ENCODE results near the gene COX8C. TPM values are rescaled to one million over a fixed set of nuclear protein-coding genes. Genes with fewer than 3 reads are reported as not detected.
"Not testable (repeated sequence)": the region's sequence is repeated elsewhere in the genome, so short reads cannot be mapped to it uniquely, and the experiment has no call there.

Gene COX8C
- total and polyA plus RNA-seq, 2 donors, result 0.23 TPM; not detected in 1

DNA sequence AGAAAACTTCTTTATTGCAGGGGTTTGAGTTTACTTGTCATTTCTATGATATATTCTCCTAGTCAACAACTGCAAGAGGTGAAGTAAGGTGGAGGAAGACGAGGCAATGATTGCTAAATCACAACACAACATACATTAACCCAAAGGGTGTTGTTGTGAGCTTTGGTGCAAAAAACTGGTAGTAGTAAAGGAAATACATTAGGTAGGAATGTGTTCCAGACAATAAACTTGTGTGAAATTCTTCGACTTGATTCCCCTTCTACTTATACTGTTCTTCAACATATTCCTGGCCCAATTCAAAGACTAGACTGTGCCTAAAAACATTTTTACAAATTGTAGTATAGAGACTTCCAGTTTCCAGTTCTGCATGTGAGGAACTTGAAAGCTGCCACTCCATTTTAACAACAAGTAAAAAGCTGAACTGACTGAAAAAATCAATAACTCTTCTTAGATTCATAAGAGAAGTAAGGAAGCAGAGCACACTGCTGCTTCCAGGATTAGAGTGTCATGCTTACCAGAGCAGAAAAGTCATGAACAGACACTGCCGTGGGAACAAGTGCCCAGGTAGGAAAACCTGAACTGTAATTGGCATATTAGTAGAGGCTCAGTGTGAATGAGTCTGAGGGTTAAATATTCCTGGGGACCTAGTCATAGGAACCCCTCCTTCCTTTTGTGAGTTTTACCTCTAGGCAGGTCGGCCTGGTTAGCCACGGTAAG is 22.2 kb downstream of the COX8C start:
- no peaks in the 10 kb centered on the region for H3K4me1 ChIP-seq (ENCODE audit: insufficient read depth)
- no peak for DNase-seq (ENCODE audit: extremely low spot score)
- WGBS, result 67% methylated on average over 5 of the region's 5 CpGs
- H3K36me3 ChIP-seq (ENCODE audit: insufficient read depth), result no peaks in the 10 kb centered on the region
- no peak overlapping the region for H3K27ac ChIP-seq (ENCODE audit: low read depth)
- H3K4me3 ChIP-seq (ENCODE audit: low read depth, low read length), result no peak overlapping the region

DNA sequence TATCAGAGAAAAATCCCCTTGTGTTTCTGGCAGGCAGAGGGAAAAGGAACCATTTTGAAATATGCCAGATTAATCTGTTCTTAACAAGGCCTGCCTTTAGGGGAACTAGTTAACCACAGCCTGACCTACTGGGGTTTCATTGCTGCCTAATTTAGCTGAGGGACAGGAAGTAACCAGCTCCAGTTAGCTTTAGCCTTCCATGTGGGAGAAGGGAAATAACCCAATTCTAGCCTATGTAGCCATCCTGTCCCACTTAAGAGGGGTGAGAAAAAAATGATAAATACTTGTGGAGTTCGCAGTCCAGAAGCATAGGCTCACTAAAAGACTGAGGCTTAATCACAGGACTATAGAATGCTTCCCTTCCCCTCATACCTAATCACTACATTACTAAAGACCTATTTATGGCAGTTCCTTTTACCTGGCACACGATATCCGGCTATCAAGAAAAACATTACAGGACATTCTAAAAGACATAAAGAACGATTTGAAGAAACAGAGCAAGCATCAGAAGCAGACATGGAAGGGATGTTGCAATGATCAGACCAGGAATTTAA is 22.8 kb downstream of the COX8C start:
- no peak for DNase-seq (ENCODE audit: extremely low spot score)
- Histone ChIP-seq H3K4me1 (ENCODE audit: insufficient read depth) (no peaks in the 10 kb centered on the region), H3K36me3 (ENCODE audit: insufficient read depth) (no peaks in the 10 kb centered on the region), H3K27ac (ENCODE audit: low read depth) (no peak overlapping the region), H3K4me3 (ENCODE audit: low read depth, low read length) (no peak overlapping the region)
- WGBS, result 78% methylated on average over 4 of the region's 4 CpGs

- WGBS, result 83% methylated on average over 6 of the region's 6 CpGs
- DNase-seq (ENCODE audit: extremely low spot score), result no peak
- H3K4me1 ChIP-seq (ENCODE audit: insufficient read depth), result no peaks in the 10 kb centered on the region
- H3K4me3 ChIP-seq (ENCODE audit: low read depth, low read length), result no peak overlapping the region
- no peaks in the 10 kb centered on the region for H3K36me3 ChIP-seq (ENCODE audit: insufficient read depth)
- no peak overlapping the region for H3K27ac ChIP-seq (ENCODE audit: low read depth)
Observed at GRCh38 chr14:93375673-93376156, 28.7 kb downstream of the COX8C start.

DNA sequence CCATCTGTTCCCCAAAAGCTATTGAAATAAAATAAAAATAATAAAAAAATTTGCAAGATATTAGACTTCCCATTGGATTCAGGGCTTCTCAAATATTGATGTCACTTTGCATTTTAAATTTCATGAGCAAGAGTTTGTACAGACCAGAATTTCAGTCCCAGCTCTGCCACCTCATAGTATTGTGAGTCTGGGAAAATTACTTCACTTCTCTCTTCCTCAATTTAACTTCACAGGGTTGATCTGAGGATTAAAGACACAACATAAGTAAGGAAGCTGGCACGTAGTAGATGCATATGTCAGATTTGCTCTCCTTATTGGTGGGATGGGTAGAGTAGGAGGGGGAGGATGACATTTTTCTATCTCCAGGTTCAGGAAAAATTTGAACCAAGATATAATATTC is 32.8 kb downstream of the COX8C start:
- Histone ChIP-seq H3K4me3 (ENCODE audit: low read depth, low read length) (no peak overlapping the region), H3K27ac (ENCODE audit: low read depth) (no peak overlapping the region), H3K36me3 (ENCODE audit: insufficient read depth) (no peaks in the 10 kb centered on the region), H3K4me1 (ENCODE audit: insufficient read depth) (no peaks in the 10 kb centered on the region)
- 52% methylated on average over 1 of the region's 1 CpG for WGBS
- no peak for DNase-seq (ENCODE audit: extremely low spot score)

DNA sequence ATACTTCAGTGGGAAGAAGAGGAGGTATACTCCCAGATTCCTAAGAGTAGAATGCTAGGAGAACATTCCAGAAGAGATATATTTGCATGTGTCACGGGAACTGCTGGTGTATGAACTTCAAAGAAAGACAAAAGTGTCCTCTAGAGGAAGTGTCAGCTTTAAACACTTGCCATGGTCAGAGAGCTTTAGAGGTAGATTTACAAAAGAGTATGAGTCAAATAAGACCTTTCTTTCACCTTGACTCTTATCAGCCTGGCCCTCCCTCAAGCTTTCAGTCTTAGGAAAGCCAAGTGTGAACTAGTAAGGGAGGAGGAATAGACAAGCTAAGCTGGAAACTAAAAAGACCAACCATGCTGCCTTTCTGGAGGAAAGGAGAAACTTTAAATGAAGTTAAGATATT is 34.7 kb downstream of the COX8C start:
- H3K4me3 ChIP-seq (ENCODE audit: low read depth, low read length), result no peak overlapping the region
- no peaks in the 10 kb centered on the region for H3K36me3 ChIP-seq (ENCODE audit: insufficient read depth)
- WGBS, result 36% methylated on average over 1 of the region's 1 CpG
- H3K4me1 ChIP-seq (ENCODE audit: insufficient read depth), result no peaks in the 10 kb centered on the region
- no peak overlapping the region for H3K27ac ChIP-seq (ENCODE audit: low read depth)
- no peak for DNase-seq (ENCODE audit: extremely low spot score)

DNA sequence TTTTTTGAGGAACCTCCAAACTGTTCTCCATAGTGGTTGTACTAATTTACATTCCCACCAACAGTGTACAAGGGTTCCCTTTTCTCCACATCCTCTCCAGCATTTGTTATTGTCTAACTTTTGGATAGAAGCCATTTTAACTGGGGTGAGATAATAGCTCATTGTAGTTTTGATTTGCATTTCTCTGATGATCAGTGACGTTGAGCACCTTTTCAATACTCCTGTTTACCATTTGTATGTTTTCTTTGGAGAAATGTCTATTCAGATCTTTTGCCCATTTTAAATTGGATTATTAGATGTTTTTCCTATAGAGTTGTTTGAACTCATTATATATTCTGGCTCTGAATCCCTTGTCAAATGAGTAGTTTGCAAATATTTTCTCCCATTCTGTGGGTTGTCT is 37.3 kb downstream of the COX8C start:
- H3K4me3 ChIP-seq (ENCODE audit: low read depth, low read length); H3K36me3 ChIP-seq (ENCODE audit: insufficient read depth); DNase-seq (ENCODE audit: extremely low spot score); H3K27ac ChIP-seq (ENCODE audit: low read depth); H3K4me1 ChIP-seq (ENCODE audit: insufficient read depth): not testable (repeated sequence)
- 77% methylated on average over 1 of the region's 1 CpG for WGBS

- H3K36me3 ChIP-seq (ENCODE audit: insufficient read depth), result no peaks in the 10 kb centered on the region
- DNase-seq (ENCODE audit: extremely low spot score), result no peak
- no peaks in the 10 kb centered on the region for H3K4me1 ChIP-seq (ENCODE audit: insufficient read depth)
- no peak overlapping the region for H3K4me3 ChIP-seq (ENCODE audit: low read depth, low read length)
- H3K27ac ChIP-seq (ENCODE audit: low read depth), result no peak overlapping the region
Observed at GRCh38 chr14:93395231-93395630, 48.2 kb downstream of the COX8C start.

DNA sequence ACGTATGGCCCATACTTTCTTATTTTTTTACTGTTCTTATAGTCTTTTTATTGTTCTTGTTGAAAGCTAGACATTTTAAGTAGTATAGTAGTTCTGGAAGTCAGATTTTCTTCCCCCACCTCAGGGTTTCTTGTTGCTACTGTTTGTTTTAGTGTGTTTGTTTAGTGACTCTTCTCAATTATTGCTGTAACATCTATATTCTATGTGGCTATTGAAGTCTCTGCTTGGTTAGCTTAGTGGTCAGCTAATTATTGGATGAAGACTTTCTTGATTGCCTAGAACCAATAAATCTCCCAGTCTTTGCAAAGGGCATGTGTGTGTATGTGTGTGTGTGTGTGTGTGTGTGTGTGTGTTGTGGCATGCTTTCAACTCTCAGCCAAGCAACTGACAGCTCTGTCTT is 49.5 kb downstream of the COX8C start:
- no peak for DNase-seq (ENCODE audit: extremely low spot score)
- 81% methylated on average over 1 of the region's 1 CpG for WGBS
- H3K4me3 ChIP-seq (ENCODE audit: low read depth, low read length), result no peak overlapping the region
- no peaks in the 10 kb centered on the region for H3K4me1 ChIP-seq (ENCODE audit: insufficient read depth)
- H3K36me3 ChIP-seq (ENCODE audit: insufficient read depth), result no peaks in the 10 kb centered on the region
- no peak overlapping the region for H3K27ac ChIP-seq (ENCODE audit: low read depth)

Small RNA genes within 50 kb of the gene (small RNA-seq; reads per million reads assigned to genes)
- not detected for gene RF00019

Other genes starting within 250 kb of the COX8C start
- gene ITPK1, start 231.3 kb upstream of the COX8C start, total RNA-seq, result 15.8 TPM
- gene ITPK1, start 231.3 kb upstream of the COX8C start, polyA plus RNA-seq, result 109 TPM
- 26.6 TPM for gene MOAP1, start 162.3 kb upstream of the COX8C start, total RNA-seq
- 46.3 TPM for gene MOAP1, start 162.3 kb upstream of the COX8C start, polyA plus RNA-seq
- 9.4 TPM for gene LYSET, start 161.9 kb upstream of the COX8C start, total RNA-seq
- 20.3 TPM for gene LYSET, start 161.9 kb upstream of the COX8C start, polyA plus RNA-seq
- 16.2 TPM for gene GON7, start 140.1 kb upstream of the COX8C start, total RNA-seq
- gene GON7, start 140.1 kb upstream of the COX8C start, polyA plus RNA-seq, result 13.0 TPM
- gene UBR7, start 139.9 kb upstream of the COX8C start, total RNA-seq, result 28.2 TPM
- gene UBR7, start 139.9 kb upstream of the COX8C start, polyA plus RNA-seq, result 19.5 TPM
- gene BTBD7, start 14.1 kb upstream of the COX8C start, total RNA-seq, result 56.5 TPM
- 14.3 TPM for gene BTBD7, start 14.1 kb upstream of the COX8C start, polyA plus RNA-seq
- gene UNC79, start 83.8 kb downstream of the COX8C start, total RNA-seq, result 1.1 TPM
- 0.11 TPM for gene UNC79, start 83.8 kb downstream of the COX8C start, polyA plus RNA-seq

All from urinary bladder (tissue), 4 donors.